Fibroblast of peridontal ligament (primary cell): ENCODE data around the gene SP6.

Experiments
- DNase-seq: peaks from one replicate; pipeline ENCODE4 v3.0.0-alpha.2; 2010; ENCODE audit errors: extremely low read depth

Gene SP6

GRCh38 chr17:47850692-47851573 is at the start of gene SP6:
Gene SP6, minus strand, starts transcription at chr17:47851163. Its CDS starts 2,734 bp downstream, at chr17:47848429.
- DNase-seq: no peak

GRCh38 chr17:47899643-47900042 is 48.7 kb upstream of the SP6 start:
- DNase-seq: no peak

GRCh38 chr17:47898241-47898640 is 47.3 kb upstream of the SP6 start:
- DNase-seq: no peak

- DNase-seq: no peak
Measured at GRCh38 chr17:47897561-47897960, 46.6 kb upstream of the SP6 start.

GRCh38 chr17:47896672-47897490 is 45.9 kb upstream of the SP6 start:
- DNase-seq: peak; percentile 25

GRCh38 chr17:47895856-47896671 is 45.1 kb upstream of the SP6 start, which contains the start of gene SP2:
Gene SP2, plus strand, starts transcription at chr17:47896236. Its CDS starts 51 bp downstream, at chr17:47896287.
- peak; percentile 100 for DNase-seq

- peak; percentile 45 for DNase-seq
Measured at GRCh38 chr17:47895347-47895855, 44.4 kb upstream of the SP6 start.

DNA sequence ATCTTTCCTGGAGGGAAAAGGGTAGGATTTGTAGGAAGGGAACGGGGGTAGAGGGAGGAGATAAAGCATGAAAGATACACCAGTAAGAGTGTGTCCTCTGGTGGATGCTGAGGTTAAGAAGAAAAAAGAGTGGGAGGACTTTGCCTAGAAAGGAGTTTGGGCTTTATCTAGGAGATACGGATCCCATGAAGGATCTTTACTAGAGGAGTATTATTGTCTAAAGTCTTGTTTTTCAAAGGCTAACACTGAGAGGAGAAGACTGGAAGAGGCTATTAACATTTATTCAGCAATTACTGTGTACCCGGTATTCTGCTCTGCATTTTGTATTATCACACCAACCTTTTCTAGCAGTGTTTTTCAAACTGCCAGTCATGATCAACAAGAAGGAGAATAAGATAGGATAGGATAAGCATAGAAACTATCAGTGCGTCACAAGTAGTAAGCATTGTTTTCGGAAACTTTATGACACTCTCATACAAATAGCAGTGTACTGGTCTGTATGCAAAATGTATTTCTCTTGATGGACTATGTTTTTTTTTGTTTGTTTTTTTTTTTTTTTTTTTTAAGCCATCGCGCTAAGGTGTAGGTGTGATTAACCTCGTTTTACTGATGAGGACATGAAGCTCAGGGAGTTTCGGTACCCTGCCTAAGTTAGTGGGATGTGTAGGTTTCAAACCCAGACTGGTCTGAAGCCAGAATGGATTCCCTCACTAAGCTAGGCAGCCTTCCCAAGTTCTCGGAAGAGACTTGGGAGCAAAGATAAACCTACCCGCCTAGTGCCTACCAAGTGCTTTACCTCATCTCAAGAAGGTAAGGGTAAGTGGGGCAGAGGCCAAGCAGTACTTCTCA is 43.8 kb upstream of the SP6 start:
- peak; percentile 10 for DNase-seq

DNA sequence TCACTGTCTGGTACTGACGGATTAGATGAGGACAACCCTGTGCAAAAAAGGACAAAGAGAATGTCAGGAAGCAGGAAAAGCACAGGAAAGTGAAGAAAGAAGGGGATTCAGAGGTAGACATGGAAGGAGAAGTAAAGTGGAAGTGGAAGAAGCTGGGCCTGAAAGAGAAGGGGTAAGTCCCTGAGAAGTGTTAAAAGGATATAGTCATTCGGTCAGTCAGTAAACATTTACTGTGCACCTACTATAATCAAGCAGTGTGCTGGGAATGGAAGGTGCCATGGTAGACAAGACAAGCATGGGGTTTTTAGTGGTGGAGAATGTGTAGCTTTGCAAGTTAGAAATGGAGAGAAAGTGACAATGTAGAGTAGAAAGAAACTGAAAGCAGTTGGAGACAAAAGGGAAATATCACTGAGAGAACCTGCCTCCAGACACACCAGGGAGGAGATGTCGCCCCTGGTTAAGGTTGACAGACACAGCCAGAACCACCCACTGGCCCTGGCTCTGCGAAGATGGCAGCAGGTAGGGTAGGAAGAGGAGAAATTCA is 40.7 kb upstream of the SP6 start:
- no peak for DNase-seq

- peak; percentile 80 for DNase-seq
Measured at GRCh38 chr17:47889734-47890529, 39.0 kb upstream of the SP6 start.

DNA sequence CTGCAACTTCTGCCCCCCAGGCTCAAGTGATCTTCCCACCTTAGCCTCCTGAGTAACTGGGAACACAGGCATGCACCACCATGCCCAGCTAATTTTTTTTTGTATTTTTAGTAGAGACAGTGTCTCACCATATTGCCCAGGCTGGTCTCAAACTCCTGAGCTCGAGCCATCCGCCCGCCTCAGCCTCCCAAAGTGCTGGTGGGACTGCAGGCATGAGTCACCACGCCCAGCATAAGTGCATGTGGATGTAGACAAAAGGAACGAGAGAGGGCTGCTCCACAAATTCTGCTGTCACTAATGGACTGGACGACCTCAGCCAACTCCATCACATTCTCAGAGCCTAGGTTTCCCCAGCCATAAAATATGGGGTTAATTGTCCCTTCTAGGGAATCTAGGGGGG is 37.3 kb upstream of the SP6 start:
- no peak for DNase-seq

DNA sequence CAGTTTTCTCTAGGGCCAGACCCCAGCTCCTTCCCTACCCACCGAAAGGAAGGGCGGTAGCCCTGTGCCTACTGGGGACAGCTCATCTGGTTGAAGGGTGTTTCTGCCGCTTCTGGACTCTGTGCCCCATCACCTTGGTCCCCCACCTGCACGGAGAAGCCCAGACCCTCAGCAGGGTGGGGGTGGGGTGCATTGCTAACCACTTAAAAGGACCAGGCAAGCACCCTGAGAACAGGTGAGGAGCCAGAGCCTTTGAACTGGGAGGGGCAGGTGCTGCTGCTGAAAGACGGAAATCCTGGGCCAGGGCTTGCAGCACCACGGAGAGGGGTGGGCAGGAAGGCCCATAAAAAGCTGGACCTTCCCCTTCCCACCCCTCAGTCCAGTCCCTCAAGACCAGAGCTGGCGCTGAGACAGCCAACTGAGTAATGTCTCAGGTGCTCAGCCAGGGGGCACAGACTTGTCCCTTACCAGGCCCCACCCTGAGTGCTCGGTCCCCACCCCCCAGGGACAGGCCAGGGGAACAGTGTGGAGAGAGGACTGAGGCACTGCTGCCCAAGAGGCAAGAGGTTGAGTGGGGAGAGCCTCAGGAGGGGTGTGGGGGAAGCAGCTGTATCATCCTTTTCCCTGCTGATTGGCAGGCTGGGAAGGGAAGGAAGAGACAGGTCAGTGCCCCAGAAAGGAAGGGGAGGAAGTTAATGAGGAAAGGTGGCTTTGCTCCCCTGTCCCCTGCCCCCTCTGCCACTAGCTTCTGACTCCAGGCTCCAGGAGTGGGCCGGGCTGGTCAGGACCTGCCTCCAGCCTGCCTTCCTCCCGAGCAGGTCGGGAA is 34.2 kb upstream of the SP6 start:
- DNase-seq: no peak

DNA sequence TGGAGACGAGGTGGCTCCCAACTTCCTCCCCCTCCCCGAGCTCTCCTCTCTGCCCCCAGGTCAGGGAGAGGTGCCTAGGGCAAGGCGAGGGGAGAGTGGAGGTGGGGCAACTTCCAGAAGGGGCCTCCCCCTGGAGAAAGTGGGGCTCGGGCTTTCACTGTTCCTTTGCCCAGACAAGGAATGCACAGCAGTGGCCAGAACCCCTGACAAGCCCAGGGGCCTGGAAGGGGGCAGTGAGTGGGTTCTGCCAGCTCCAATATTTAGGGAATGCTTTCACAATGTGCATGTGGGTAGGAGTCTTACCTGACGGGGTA is 33.4 kb upstream of the SP6 start:
- DNase-seq: no peak

DNA sequence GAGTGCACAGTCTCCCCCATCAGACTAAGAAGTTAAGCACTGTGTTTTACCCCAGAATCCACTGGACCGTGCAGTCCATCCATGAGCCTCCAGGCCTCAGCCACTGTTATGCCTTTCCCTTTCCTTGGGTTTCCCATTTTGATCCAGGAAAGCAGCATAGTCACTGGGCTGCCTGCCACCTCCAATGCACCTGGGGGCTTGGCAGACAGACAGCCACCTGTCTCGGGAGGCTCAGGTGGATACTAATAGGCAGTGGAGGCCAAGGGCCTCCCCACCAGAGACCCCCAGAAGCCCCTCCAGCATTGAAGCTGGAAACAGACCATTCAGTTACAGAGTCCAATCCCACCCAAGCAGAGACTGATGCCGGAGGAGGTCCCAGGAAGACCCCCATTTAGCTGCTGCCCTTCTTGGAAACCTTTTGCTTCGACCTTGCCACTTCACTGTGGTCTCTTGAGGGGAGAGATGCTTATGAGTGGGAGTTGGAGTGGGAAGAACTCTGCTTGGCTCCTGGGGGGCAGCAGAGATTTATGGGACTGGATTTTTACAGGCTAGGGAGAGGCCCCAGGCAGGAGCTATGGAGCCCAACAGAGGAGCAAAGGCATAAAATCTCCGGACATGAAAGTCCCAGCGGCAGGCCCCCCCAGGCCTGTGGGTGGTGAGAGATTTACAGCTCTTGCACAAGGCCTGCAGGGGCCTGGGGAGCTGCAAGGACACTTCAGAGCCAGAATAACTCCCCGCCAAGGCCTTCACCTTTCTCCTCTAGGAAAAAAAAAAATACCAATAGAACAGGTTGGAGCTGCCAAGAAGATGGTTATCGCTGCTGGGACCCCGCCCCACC is 32.8 kb upstream of the SP6 start:
- no peak for DNase-seq

- DNase-seq: no peak
Measured at GRCh38 chr17:47882695-47883588, 32.0 kb upstream of the SP6 start.

- DNase-seq: peak; percentile 60
Measured at GRCh38 chr17:47882247-47882646, 31.3 kb upstream of the SP6 start.
